DMS153 (cell line): ENCODE measurements around the gene CARD9.

ENCODE experiments used
- DNase-seq: peaks from one replicate; lab custom pipeline; 2025; lab: John Stamatoyannopoulos, UW

CARD9 gene

GRCh38 chr9:136380381-136380780 lies 6.9 kb upstream of the CARD9 start:
- DNase-seq: no peak

DNA sequence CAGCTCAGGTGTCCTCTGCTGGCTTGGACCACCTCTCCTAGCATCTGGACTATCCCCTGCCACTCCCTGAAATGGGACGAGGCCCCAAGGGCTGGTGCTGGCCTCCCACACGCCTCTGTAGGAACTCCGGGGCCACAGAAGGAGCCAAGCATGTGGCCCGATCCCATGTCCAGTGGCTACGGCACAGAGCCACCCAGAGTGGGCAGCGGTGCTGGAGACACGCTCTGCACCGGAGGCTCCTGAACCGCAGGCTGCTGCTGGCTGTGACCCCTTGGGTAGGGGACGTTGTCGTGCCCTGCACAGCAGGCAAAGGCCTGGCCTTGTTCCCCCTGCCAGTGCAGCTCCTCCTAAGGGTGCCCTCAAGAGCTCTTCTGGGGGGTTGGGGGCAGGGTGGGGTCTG lies 6.4 kb upstream of the CARD9 start:
- no peak for DNase-seq

GRCh38 chr9:136379401-136379800 lies 5.9 kb upstream of the CARD9 start:
- DNase-seq: no peak

GRCh38 chr9:136379003-136379287 lies 5.5 kb upstream of the CARD9 start:
- no peak for DNase-seq

DNA sequence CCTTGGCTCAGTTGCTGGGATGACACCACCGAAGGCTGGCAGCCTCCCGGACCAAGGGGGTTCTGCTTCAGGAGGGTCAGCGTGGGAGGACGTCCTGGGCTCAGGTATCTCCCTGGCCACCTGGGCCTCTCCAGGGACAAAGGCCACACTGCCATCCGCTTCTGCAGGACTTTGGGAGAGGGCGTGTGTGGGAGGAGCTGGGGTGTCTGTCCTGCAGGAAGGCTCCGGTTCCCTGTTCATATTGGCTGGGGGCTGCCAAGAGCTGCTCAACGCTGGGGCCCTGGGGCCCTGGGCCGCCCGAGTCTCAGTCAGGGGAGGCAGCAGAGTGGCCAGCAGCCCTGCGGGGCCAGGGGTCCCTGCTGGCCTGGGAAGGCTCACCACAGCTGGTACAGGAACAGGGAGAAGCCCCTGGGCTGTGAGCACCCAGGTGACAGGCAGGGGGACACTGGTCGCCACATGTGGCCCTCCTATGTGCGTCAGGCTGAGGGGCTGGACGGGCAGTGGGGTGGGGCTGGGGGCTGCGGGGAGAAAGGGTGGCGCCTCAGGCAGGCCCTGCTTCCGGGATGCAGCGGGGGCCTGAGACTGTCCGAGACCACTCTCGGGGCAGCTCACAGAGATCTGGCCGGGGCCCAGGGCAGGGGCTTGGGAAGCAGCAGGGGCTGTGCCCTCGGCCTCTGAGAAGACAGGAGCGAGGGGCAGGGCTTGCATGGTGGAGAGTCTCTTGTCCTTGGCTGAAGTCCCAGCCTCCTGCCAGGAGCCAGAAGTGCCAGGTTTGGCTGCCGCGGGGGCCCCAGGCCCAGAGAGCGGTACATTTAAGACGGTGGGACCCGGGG lies 4.9 kb upstream of the CARD9 start:
- DNase-seq: no peak

DNA sequence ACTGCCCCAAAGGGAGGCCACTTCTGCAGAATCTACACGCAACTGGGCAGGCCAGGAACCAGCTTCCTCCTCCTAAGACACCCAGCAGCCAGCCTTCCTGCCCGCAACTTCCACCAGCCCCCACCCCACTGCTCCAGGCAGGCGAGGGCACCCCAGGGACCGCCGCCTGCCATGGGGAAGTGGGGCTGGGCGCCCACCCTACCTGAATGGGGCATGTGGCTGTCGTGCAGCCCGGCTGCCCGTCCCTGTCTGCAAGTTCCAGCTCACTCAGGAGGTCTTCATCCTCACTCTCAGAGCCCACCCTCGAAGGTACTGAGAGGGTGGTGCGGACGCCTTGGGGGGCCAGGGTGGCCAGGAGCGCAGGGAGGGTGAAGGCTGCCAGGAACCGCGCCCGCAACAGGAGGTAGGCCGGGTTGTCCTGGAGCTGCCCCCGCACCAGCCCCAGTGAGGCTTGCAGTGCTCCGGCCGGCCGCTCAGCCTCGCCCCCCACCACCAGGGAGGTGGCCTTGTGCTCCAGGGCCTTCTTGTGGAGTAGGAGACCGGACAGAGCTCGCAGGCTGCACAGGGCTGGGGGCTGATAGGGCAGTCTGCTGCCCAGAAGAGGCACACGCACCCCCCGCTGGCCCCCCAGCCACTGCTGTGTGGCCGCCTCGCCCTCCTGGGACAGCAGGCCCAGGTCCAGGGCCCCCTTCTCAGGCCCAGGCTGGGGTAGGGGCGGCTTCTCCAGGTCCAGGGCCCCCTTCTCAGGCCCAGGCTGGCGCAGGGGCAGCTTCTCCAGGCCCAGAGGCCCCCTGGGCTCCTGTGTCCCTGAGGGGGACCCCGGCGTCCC lies 4.1 kb upstream of the CARD9 start:
- DNase-seq: no peak

DNA sequence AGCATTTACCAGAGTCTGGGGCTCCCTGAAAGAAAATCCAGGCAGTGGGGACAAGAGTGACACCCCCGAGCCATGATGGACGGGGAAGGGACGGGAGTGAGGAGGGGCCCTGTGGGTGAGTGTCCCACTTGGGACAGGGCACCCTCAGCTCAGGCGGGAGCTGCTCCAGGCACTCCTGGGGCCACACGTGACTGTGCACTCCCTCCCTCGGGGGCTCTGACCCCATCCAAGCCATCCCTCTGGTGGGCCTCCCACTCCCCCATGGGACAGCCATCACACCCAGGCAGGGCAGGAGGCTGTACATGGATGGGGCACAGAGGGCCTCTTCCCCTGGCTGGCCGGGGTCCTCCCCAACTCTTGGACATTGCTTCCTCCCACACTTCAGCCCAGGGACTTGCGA lies 3.0 kb upstream of the CARD9 start:
- DNase-seq: no peak

DNA sequence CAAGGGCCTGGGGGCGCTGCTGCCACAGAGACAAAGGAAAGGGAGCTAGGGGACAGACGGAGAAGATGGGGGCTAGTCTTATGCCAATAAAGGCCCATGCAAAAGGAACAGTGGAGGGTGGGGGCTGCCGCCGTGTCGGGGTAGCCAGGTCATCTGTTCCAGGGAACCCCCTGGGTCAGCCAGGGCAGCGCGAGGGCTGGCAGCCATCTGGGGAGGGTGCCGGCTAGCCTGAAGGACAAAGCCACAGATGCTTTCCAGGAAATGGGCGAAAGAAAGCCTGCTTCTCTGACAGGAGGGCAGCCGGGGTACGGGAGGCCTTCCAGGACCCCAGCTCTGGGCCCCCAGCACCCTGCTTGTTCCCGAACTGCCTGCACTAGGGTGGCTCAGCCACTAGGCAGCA lies 1.6 kb upstream of the CARD9 start:
- DNase-seq: no peak

GRCh38 chr9:136374183-136374575 lies 710 bp upstream of the CARD9 start:
- DNase-seq: no peak

DNA sequence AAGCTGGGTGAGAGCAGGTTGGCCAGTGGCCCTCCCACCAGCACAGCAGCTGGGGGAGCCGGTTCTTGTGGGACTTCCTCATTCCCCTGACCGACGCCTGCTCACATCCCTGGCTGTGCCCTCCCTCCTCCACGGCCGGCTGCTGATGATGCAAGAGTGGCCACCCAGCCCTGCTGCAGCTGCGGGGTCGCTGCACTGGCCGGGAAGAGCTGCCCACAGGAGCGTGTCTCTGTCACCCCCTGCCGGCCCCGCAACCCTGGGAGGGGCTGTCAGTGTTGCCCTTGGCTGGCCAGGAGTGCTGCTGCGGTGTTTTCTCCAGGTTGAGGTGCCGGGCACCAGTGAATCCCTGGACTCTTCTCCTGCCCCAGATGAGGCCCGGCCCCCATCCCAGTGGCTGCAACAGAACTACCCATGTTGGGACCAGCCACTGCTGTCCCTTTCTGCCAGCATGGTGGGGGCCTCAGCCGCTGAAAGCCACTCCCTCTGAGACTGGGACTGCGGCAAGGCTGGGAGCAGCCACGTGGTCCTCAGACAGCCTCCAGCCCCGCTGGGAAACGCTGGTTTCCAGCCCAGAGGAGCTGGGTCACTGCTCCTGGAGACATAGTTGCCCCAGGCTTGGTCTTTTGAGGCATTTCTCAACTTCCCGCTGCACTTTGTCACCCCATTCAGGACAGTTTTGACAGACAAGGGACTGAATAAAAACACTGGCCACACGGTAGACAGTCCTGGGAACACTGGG lies 739 bp downstream of the CARD9 start:
- no peak for DNase-seq

GRCh38 chr9:136372006-136372405 lies 1.5 kb downstream of the CARD9 start:
- DNase-seq: no peak

- no peak for DNase-seq
Observed at GRCh38 chr9:136371533-136371880, 2.0 kb downstream of the CARD9 start.

GRCh38 chr9:136370687-136371532 lies 2.6 kb downstream of the CARD9 start:
- DNase-seq: no peak

DNA sequence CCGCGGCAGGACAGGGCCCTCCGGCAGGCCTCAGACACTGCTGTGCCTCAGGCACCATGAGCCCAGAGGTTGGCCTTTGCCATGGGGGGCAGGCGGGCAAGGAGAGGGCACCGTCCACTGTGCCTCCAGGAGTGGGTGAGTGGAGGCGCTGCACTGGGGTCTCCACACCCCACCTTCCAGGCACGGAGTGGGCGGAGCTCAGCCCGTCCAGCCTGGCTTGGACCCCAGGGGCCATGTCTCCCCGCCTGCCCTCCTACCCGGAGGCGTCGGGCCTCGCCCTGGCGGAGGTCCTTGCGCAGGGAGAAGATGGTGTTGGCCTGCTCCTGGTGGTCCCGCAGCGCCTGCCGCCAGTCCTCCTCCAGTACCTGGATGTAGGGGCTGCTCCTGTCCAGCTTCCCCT lies 3.4 kb downstream of the CARD9 start:
- no peak for DNase-seq

DNA sequence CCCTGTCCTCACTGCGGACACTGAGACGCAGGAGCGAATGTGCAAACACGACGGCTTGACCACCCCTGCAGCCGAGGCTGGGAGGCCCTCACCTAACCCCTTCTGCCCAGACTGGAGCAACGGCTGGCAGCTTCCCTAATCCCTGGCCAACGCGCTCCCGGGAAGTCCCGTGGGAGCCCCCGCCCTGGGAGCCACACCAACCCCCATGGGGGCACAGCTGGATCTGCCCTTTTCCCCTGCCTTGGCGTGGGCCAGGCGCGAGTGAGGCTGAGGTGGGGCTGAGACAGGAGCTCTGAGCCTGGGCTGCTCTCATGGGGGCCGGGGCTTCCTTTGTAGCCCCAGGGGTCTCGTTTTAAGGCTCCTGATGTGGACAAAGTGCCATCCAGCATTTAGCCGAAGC lies 5.3 kb downstream of the CARD9 start:
- no peak for DNase-seq

- no peak for DNase-seq
Observed at GRCh38 chr9:136367296-136368145, 5.9 kb downstream of the CARD9 start.

GRCh38 chr9:136366826-136367225 lies 6.6 kb downstream of the CARD9 start:
- no peak for DNase-seq

- DNase-seq: no peak
Observed at GRCh38 chr9:136365775-136366222, 7.7 kb downstream of the CARD9 start.

- no peak for DNase-seq
Observed at GRCh38 chr9:136364942-136365774, 8.3 kb downstream of the CARD9 start.
